HUES48 (cell line): ENCODE measurements around the gene GPR3.

ENCODE experiments used
- H3K27ac ChIP-seq: one replicate; pipeline ENCODE4 v1.7.0; 2013; ENCODE audit warnings: low read depth, low read length, inconsistent platforms
- H3K27me3 ChIP-seq: 2 replicates; pipeline ENCODE4 v1.6.1; 2013; ENCODE audit warnings: mild to moderate bottlenecking, low read length; ENCODE audit not compliant: control insufficient read depth, insufficient read depth
- H3K36me3 ChIP-seq: 2 replicates; pipeline ENCODE4 v1.6.1; 2013; ENCODE audit warnings: low read length; ENCODE audit not compliant: control insufficient read depth, insufficient read depth
- H3K4me1 ChIP-seq: 2 replicates; pipeline ENCODE4 v1.6.1; 2013; ENCODE audit warnings: mild to moderate bottlenecking, low read length; ENCODE audit not compliant: control insufficient read depth, insufficient read depth
- H3K4me3 ChIP-seq: 2 replicates; pipeline ENCODE4 v1.5.1; 2013; ENCODE audit warnings: mild to moderate bottlenecking, low read depth, low read length
- H3K9ac ChIP-seq: 2 replicates; pipeline ENCODE4 v1.6.1; 2013; ENCODE audit warnings: mild to moderate bottlenecking, low read depth, low read length, moderate library complexity
- H3K9me3 ChIP-seq: 2 replicates; pipeline ENCODE4 v1.6.1; 2013; ENCODE audit warnings: low read length; ENCODE audit not compliant: control insufficient read depth, insufficient read depth

The GPR3 gene

GRCh38 chr1:27350663-27351540 is 41.5 kb upstream of the GPR3 start:
- H3K27ac ChIP-seq, result peak overlapping the region; percentile 60
- H3K27me3 ChIP-seq, result peaks cover 15% of the 10 kb centered on the region
- no peaks in the 10 kb centered on the region for H3K9me3 ChIP-seq
- peaks cover 9% of the 10 kb centered on the region; the same call in 1 of the 2 replicates for H3K4me1 ChIP-seq
- H3K9ac ChIP-seq, result 0 out of 2 replicates have a peak overlapping the region, but pooled peaks have one; percentile 16
- H3K4me3 ChIP-seq, result peak overlapping the region; percentile 63
- 0 out of 2 replicates have a peak, but pooled peaks cover 4% of the 10 kb centered on the region for H3K36me3 ChIP-seq

GRCh38 chr1:27351541-27352107 is 40.8 kb upstream of the GPR3 start:
- Histone ChIP-seq H3K4me3 (peak overlapping the region; percentile 63), H3K27me3 (peaks cover 15% of the 10 kb centered on the region), H3K9me3 (no peaks in the 10 kb centered on the region), H3K4me1 (peaks cover 9% of the 10 kb centered on the region; the same call in 1 of the 2 replicates), H3K9ac (0 out of 2 replicates have a peak overlapping the region, but pooled peaks have one; percentile 16), H3K27ac (peak overlapping the region; percentile 60), H3K36me3 (0 out of 2 replicates have a peak, but pooled peaks cover 5% of the 10 kb centered on the region)

GRCh38 chr1:27353166-27353565 is 39.3 kb upstream of the GPR3 start:
- Histone ChIP-seq H3K9me3 (no peaks in the 10 kb centered on the region), H3K9ac (no peak overlapping the region), H3K4me1 (peaks cover 13% of the 10 kb centered on the region; the same call in 1 of the 2 replicates), H3K27me3 (peaks cover 21% of the 10 kb centered on the region), H3K36me3 (0 out of 2 replicates have a peak, but pooled peaks cover 5% of the 10 kb centered on the region), H3K27ac (no peak overlapping the region), H3K4me3 (no peak overlapping the region)

GRCh38 chr1:27353629-27354028 is 38.8 kb upstream of the GPR3 start:
- no peaks in the 10 kb centered on the region for H3K9me3 ChIP-seq
- 0 out of 2 replicates have a peak, but pooled peaks cover 5% of the 10 kb centered on the region for H3K36me3 ChIP-seq
- H3K4me3 ChIP-seq, result no peak overlapping the region
- H3K4me1 ChIP-seq, result peaks cover 13% of the 10 kb centered on the region; the same call in 1 of the 2 replicates
- H3K27me3 ChIP-seq, result peaks cover 26% of the 10 kb centered on the region
- no peak overlapping the region for H3K27ac ChIP-seq
- no peak overlapping the region for H3K9ac ChIP-seq

GRCh38 chr1:27355683-27356082 is 36.7 kb upstream of the GPR3 start:
- H3K27ac ChIP-seq, result no peak overlapping the region
- no peak overlapping the region for H3K4me3 ChIP-seq
- H3K9ac ChIP-seq, result no peak overlapping the region
- H3K27me3 ChIP-seq, result peaks cover 31% of the 10 kb centered on the region
- peaks cover 12% of the 10 kb centered on the region for H3K4me1 ChIP-seq
- no peaks in the 10 kb centered on the region for H3K9me3 ChIP-seq
- H3K36me3 ChIP-seq, result 0 out of 2 replicates have a peak, but pooled peaks cover 5% of the 10 kb centered on the region

- Histone ChIP-seq H3K9ac (no peak overlapping the region), H3K4me3 (no peak overlapping the region), H3K36me3 (0 out of 2 replicates have a peak, but pooled peaks cover 5% of the 10 kb centered on the region)
Measured at GRCh38 chr1:27356277-27356618, 36.2 kb upstream of the GPR3 start.

GRCh38 chr1:27356619-27357280 is 35.7 kb upstream of the GPR3 start:
- H3K36me3 ChIP-seq, result 0 out of 2 replicates have a peak, but pooled peaks cover 5% of the 10 kb centered on the region
- peaks cover 41% of the 10 kb centered on the region for H3K27me3 ChIP-seq
- H3K9ac ChIP-seq, result no peak overlapping the region
- H3K9me3 ChIP-seq, result no peaks in the 10 kb centered on the region
- H3K27ac ChIP-seq, result no peak overlapping the region
- no peak overlapping the region for H3K4me3 ChIP-seq
- H3K4me1 ChIP-seq, result peaks cover 9% of the 10 kb centered on the region

More at GRCh38 chr1:27356277-27356618, 36.2 kb upstream of the GPR3 start:
- Histone ChIP-seq H3K27me3 (peaks cover 36% of the 10 kb centered on the region), H3K9me3 (no peaks in the 10 kb centered on the region), H3K4me1 (peaks cover 12% of the 10 kb centered on the region), H3K27ac (no peak overlapping the region)

GRCh38 chr1:27357281-27358037 is 35.0 kb upstream of the GPR3 start:
- H3K27ac ChIP-seq, result no peak overlapping the region
- H3K36me3 ChIP-seq, result 0 out of 2 replicates have a peak, but pooled peaks cover 5% of the 10 kb centered on the region
- peaks cover 47% of the 10 kb centered on the region for H3K27me3 ChIP-seq
- H3K4me1 ChIP-seq, result peaks cover 8% of the 10 kb centered on the region
- no peaks in the 10 kb centered on the region for H3K9me3 ChIP-seq
- no peak overlapping the region for H3K9ac ChIP-seq
- no peak overlapping the region for H3K4me3 ChIP-seq

GRCh38 chr1:27358038-27358927 is 34.1 kb upstream of the GPR3 start:
- Histone ChIP-seq H3K4me1 (peaks cover 8% of the 10 kb centered on the region), H3K9ac (no peak overlapping the region), H3K9me3 (no peaks in the 10 kb centered on the region), H3K4me3 (no peak overlapping the region), H3K36me3 (0 out of 2 replicates have a peak, but pooled peaks cover 5% of the 10 kb centered on the region), H3K27ac (no peak overlapping the region), H3K27me3 (peaks cover 47% of the 10 kb centered on the region)
